Kidney tubule cell (primary cell): ENCODE results near the gene ZNF189.

Source experiments
- DNase-seq: peaks from one replicate; pipeline ENCODE4 v3.0.0-alpha.2; 2018; ENCODE audit warnings: low spot score

The ZNF189 gene

GRCh38 chr9:101450931-101451330, 52.3 kb downstream of the ZNF189 start:
- no peak for DNase-seq

DNA sequence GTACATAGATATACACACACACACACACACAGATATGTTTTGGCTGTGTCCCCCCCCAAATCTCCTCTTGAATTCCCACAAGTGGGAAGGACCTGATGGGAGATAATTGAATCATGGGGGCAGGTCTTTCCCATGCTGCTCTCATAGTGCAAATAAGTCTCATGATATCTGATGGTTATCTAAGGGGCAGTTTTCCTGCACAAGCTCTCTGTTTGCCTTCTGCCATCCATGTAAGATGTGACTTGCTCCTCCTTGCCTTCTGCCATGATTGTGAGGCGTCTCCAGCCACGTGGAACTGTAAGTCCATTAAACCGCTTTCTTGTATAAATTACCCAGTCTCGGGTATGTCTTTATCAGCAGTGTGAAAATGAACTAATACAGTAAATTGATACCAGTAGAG, 52.8 kb downstream of the ZNF189 start:
- no peak for DNase-seq

- DNase-seq, result no peak
These were observed 55.3 kb downstream of the ZNF189 start for GRCh38 chr9:101453776-101454570.

DNA sequence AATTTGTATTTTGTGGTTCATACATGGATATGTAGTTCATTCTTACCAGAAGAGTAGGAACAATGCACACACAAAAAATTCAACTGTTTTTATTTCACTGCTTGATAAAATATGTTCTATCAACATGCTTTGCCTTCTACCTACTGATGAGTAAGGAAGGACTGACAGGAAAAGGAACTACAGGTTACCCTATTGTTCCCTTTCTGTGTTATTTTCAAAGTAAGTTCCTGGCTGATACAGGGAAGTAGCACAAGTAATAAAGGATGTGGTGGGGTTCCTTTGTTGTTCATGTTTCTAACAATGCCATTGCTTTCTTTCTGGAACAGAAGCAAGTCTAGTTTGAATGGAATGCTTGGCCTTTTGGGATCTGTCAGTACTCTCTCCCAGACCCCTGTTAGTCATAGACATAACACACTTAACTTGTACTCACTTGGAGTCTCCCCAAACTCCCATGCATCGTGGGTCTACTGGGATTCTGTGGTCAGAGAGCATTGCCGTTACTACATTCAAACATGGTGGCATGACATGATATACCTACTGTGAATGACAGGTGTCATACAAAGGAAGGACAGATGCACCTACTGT, 57.1 kb downstream of the ZNF189 start:
- DNase-seq, result no peak

- no peak for DNase-seq
These were observed 58.4 kb downstream of the ZNF189 start for GRCh38 chr9:101457003-101457402.

- DNase-seq, result peak; percentile 80
These were observed 60.4 kb downstream of the ZNF189 start for GRCh38 chr9:101458963-101459631.
